ENCODE results near the gene IFT80. TPM values are rescaled to one million over a fixed set of nuclear protein-coding genes. Genes with fewer than 3 reads are reported as not detected.
A peak's percentile ranks its signal among the peaks of the same experiment; 100 is the strongest.

IFT80 gene
- polyA plus RNA-seq, 3 donors: 1.3 to 7.7 (median 1.4) TPM

DNA sequence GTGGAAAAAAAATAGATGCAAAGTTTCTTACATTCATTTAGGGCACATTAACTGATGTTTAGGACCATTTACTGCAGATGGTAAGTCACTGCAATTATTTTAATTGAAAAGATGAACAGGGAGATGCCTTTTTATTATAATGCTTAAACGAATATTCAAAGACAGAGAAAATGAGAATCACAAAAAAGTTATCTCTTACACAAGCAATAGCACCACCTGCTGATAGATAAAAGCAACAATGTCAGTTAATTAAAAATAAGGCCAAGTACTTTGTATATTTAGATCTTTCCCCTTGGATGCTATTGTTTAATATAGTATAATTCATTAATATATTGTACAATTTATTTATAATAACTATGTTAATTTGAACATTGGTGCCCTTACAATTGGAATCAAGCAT is 55.9 kb downstream of the IFT80 start:
- TF ChIP-seq, protein P1, sequence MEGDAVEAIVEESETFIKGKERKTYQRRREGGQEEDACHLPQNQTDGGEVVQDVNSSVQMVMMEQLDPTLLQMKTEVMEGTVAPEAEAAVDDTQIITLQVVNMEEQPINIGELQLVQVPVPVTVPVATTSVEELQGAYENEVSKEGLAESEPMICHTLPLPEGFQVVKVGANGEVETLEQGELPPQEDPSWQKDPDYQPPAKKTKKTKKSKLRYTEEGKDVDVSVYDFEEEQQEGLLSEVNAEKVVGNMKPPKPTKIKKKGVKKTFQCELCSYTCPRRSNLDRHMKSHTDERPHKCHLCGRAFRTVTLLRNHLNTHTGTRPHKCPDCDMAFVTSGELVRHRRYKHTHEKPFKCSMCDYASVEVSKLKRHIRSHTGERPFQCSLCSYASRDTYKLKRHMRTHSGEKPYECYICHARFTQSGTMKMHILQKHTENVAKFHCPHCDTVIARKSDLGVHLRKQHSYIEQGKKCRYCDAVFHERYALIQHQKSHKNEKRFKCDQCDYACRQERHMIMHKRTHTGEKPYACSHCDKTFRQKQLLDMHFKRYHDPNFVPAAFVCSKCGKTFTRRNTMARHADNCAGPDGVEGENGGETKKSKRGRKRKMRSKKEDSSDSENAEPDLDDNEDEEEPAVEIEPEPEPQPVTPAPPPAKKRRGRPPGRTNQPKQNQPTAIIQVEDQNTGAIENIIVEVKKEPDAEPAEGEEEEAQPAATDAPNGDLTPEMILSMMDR (IDR thresholded peaks at IDR 0.05): peak; percentile 59
- H3K4me1 ChIP-seq (ENCODE audit: control insufficient read depth in 1 of 2, insufficient read depth in 2 of 2, low read length in 2 of 2): no peaks in the 10 kb centered on the region
- H3K4me2 ChIP-seq (replicated peaks; ENCODE audit: extremely low read depth, low read length, poor library complexity, severe bottlenecking): no peak overlapping the region
- H3K36me3 ChIP-seq (replicated peaks in 1 of 2; ENCODE audit: control insufficient read depth in 1 of 2, insufficient read depth in 2 of 2, low read length in 2 of 2): no peaks in the 10 kb centered on the region
- no peak for DNase-seq
- H3K9me3 Mint-ChIP-seq: peaks cover 0 to 7% (median 4%) of the 10 kb centered on the region in 7 donors
- H3K36me3 Mint-ChIP-seq: peaks cover 11% of the 10 kb centered on the region in 2 donors
- no peak overlapping the region for H2AFZ ChIP-seq (ENCODE audit: insufficient read depth, low read depth, low read length, poor library complexity, severe bottlenecking)
- H3K4me3 Mint-ChIP-seq: no peak overlapping the region
- no peak overlapping the region for H3K4me3 ChIP-seq (replicated peaks in 1 of 3; ENCODE audit: low read depth in 2 of 3, low read length in 3 of 3)
- no peaks in the 10 kb centered on the region for H3K27me3 ChIP-seq (ENCODE audit: control insufficient read depth in 2 of 2, insufficient read depth in 2 of 2, low read length in 2 of 2)
- H3K27ac Mint-ChIP-seq: no peak overlapping the region
- H3K27me3 Mint-ChIP-seq (ENCODE audit: low read depth in 3 of 3): no peaks in the 10 kb centered on the region
- no peaks in the 10 kb centered on the region for H3K4me1 Mint-ChIP-seq
- peaks cover 0 to 4% of the 10 kb centered on the region in 2 donors for H3K9me3 ChIP-seq (replicated peaks in 1 of 2; ENCODE audit: control insufficient read depth in 1 of 2, insufficient read depth in 1 of 2, low read length in 2 of 2)
- intact Hi-C loops (cut with micrococcal nuclease): no loop called here
- no peaks in the 10 kb centered on the region for H4K20me1 ChIP-seq (ENCODE audit: insufficient read depth, low read length)
- WGBS (ENCODE audit: insufficient coverage): no CpG with 5 or more reads among the region's 1 CpG
- no peak overlapping the region for H3K9ac ChIP-seq (ENCODE audit: insufficient read depth, low read length, poor library complexity, severe bottlenecking)
- no peak overlapping the region for H3K27ac ChIP-seq (ENCODE audit: low read depth in 1 of 2, low read length in 2 of 2)
- H3K79me2 ChIP-seq (ENCODE audit: insufficient read depth, low read length): no peaks in the 10 kb centered on the region

DNA sequence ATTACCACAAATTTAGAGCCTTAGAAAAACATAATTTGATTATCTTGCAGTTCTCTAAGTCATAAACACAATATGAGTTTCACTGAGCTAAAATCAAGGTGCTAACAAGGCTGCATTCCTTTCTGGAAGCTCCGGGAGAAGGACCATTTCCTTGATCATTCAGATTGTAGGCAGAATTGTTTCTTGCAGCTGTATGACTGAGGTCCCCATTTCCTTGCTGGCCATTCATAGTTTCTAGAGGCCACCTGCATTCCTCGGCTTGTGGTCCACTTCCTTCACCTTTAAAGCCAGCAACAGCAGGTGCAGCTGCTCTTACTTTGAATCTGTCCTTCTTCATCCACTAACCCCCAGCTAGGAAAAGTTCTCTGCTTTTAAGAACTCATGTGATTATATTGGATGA is 58.7 kb downstream of the IFT80 start:
- Histone ChIP-seq H3K4me1 (ENCODE audit: control insufficient read depth in 1 of 2, insufficient read depth in 2 of 2, low read length in 2 of 2) (no peaks in the 10 kb centered on the region), H3K27me3 (ENCODE audit: control insufficient read depth in 2 of 2, insufficient read depth in 2 of 2, low read length in 2 of 2) (no peaks in the 10 kb centered on the region), H4K20me1 (ENCODE audit: insufficient read depth, low read length) (no peaks in the 10 kb centered on the region), H3K9ac (ENCODE audit: insufficient read depth, low read length, poor library complexity, severe bottlenecking) (no peak overlapping the region), H3K9me3 (replicated peaks in 1 of 2; ENCODE audit: control insufficient read depth in 1 of 2, insufficient read depth in 1 of 2, low read length in 2 of 2) (peaks cover 0 to 7% of the 10 kb centered on the region in 2 donors), H3K36me3 (replicated peaks in 1 of 2; ENCODE audit: control insufficient read depth in 1 of 2, insufficient read depth in 2 of 2, low read length in 2 of 2) (no peaks in the 10 kb centered on the region), H3K27ac (ENCODE audit: low read depth in 1 of 2, low read length in 2 of 2) (no peak overlapping the region), H2AFZ (ENCODE audit: insufficient read depth, low read depth, low read length, poor library complexity, severe bottlenecking) (no peak overlapping the region), H3K4me3 (replicated peaks in 1 of 3; ENCODE audit: low read depth in 2 of 3, low read length in 3 of 3) (no peak overlapping the region), H3K4me2 (replicated peaks; ENCODE audit: extremely low read depth, low read length, poor library complexity, severe bottlenecking) (no peak overlapping the region), H3K79me2 (ENCODE audit: insufficient read depth, low read length) (no peaks in the 10 kb centered on the region)
- Mint-ChIP-seq H3K4me1 (no peaks in the 10 kb centered on the region), H3K27me3 (ENCODE audit: low read depth in 3 of 3) (no peaks in the 10 kb centered on the region), H3K9me3 (peaks cover 3 to 12% (median 10%) of the 10 kb centered on the region in 7 donors), H3K4me3 (no peak overlapping the region), H3K36me3 (peaks cover 4 to 10% of the 10 kb centered on the region in 2 donors), H3K27ac (no peak overlapping the region)
- intact Hi-C loops (cut with micrococcal nuclease): no loop called here
- 100% methylated on average over 1 of the region's 2 CpGs for WGBS (ENCODE audit: insufficient coverage)
- TF ChIP-seq, protein P1 (IDR thresholded peaks at IDR 0.05): no peak
- DNase-seq: no peak
